ENCODE results near the gene NFASC.

DNA sequence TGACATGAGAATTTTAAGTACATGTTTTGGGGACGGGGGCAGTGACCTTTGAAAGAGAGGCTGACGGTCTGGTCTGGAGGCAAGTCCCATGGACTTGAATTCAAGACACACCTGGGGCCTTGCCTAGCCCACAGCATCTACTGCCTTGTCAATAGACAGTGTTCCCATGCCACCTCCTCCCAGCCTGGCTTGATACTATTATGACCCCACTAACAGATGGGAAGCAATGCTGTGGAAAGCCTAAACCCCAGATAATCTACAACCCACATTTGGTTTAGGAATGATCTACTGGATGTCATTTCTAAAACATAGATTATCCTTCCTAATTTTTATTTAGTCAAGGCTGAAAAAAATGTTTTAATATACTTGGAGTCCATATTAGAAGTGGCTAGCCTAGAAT is 17.8 kb upstream of the NFASC start:
- TF ChIP-seq POLR2A (IDR thresholded peaks at IDR 0.05; ENCODE audit: low read depth, low read length), result no peak
- no peak for TF ChIP-seq POLR2AphosphoS5 (IDR thresholded peaks at IDR 0.05; ENCODE audit: low read depth, low read length)
- TF ChIP-seq TAF1 (IDR thresholded peaks at IDR 0.05; ENCODE audit: low read depth, low read length), result no peak
- no peak for TF ChIP-seq SPI1 (IDR thresholded peaks at IDR 0.05; ENCODE audit: low read depth, low read length)
